Stimulated activated CD8-positive, alpha-beta memory T cell treated with anti-CD3 and anti-CD28 coated beads, Interleukin-12 subunit alpha, Interleukin-12 subunit beta, amount 100 ng/mL, for 24 hours (primary cell): Measurements from ENCODE around the gene TAGLN.

Experiments used
- DNase-seq: peaks from one replicate; pipeline ENCODE4 v3.0.0-alpha.2; 2020; ENCODE audit errors: extremely low read depth

Gene TAGLN

DNA sequence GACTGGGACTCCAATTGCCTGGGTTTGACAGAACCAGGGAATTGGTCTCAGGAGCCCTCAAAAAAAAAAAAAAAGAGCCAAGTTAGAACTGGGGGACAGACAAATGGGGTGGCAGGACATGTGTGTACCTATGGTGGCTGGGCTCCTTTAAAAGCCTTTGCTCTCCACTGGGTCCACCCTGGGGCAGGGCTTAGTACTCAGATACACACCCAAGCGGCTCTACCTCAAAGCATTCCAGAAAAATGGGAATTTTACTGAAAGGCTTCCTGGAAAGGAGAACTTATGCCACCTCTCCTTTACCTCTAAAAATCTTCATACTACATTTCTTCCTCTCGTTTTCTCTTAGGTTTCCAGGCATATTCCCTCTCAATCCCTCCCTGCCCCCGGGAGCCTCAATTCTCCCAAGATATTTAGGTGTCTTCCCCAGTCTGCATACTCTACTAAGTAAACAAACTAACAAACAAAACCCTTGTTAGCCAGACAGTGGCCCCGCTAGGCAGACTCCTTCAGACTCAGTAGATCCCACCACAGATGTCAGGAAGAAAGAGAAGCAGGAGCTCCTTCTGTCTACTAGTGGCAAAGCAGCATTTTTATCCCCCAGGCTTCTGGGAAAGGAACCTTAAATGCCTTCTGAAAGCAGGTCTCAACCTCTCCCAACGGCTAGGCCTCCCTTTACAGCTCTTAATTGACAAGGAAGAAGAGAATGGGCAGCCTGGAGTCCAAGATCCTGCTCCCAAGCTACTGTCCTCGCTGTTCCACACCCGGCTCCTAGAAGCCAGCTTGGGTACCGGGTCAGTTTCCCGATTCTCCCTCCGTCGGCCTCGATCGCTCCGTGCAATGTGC, 32.0 kb downstream of the TAGLN start:
- DNase-seq: no peak

DNA sequence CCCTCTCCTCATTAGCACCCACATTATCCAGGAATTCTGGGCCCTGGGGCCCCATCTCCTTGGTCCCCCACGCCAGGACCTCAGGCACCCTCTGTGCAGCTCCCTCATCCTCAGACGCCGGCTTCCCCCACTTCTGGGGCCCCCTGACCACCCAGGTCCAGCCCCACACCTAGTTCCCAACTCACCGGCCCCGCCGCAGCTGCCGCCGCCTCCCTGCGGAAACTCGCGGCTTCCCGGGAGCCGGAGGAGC, 32.6 kb downstream of the TAGLN start, which contains the start of gene PCSK7:
Gene PCSK7 (minus strand): TSS at position 232 of the 250 bp plus-strand sequence. CDS start 2,229 bp downstream, outside the sequence.
- DNase-seq: peak; percentile 27

DNA sequence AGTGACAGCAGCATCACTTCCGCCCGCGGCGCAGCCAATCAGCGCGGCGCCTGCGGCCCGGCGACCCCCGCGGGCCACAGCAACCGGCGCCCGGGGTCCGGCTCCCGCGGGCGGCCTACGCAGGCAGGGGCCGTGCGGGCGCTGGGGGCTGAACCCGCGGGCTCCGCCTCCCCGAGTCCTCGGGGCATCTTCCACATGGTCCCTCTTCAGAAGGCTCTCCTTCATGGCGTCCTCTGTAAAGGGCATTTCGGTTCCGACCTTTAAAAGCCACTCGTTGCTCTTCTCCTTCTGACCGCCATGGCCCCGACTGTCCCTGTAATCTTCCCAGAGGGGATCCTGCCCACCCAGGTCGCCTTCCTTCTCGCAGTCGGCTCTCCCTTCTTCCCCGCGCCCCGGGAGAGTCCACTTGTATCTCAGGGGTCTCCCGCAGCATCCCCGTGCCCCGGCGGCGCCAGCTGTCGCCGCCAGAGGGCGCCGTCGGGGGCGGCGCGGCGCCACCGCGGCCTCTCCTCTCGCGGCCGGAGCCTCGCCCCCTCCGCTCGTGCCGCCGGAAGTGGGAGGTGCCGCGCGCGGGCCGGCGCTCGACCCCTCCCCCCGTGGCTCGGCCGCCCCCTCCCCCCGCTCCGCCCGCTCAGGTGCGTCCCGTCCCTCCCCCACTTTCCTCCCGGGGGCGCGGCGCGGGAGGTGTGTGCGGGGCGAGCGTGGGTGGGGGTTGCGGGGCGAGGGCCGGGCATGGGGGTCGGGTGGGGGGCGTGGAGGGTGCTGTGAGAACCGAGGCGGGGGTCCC, 33.1 kb downstream of the TAGLN start, which contains the start of gene RNF214:
Gene RNF214 (plus strand): TSS at position 580 of the 787 bp plus-strand sequence. CDS start 1,602 bp downstream, outside the sequence.
- DNase-seq: peak; percentile 39

DNA sequence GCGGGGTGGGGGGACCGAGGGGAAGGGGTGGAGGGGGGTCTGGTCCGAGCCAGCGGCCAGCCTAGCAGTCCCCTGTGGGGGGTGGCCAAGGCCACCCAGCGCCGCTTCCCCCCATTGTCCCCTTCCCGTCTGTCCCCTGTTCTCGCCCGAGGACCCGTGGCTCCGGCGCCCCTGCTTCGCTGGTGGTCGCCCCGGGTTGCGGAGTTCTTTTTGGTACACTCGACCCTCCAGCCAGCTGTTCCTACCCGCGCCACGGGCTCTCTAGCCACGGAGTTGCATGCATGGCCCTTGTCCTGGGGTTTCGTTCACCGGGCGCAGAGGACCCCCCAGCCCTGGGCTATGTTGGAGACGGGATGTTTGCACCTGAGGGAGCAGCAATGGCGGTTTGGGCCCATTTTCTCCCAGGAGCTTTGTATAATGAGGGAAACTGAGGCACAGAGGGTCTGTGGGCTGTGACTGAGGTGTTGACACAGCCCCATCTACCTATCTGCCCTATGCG, 33.8 kb downstream of the TAGLN start:
- no peak for DNase-seq

DNA sequence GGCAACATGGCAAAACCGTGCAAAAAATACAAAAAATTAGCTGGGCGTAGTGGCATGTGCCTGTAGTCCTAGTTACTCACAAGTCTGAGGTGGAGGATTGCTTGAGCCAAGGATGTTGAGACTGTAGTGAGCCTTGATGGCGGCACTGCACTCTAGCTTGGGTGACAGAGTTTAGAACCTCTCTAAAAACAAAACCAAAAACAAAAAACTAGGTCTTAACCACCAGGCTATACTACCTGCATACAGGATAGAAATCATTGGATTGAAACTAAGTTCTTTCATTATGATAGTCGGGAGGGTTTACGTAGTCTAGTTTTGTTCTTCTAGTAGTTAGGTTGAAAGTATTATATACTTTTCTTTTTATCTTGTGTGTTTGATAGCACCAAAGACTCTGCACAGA, 39.1 kb downstream of the TAGLN start:
- DNase-seq: no peak

DNA sequence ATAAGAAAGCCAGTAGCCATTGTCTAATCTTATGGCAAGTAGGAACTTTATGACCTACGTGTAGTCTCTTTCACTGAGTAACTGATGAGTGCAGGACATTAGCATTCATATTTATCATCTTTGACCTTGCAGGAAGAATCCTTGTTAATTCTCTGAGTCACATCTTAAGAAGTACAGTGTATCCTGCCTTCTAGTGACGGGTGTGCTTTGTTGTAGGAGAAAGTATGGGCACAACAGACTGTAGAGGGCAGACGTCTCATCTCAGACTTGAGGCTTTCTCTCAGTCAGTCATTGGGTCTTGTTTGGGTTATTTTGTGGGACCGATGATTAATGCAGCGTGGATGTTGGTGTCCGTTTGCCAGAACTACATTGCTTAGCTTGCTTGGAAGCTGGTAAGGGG, 40.1 kb downstream of the TAGLN start:
- no peak for DNase-seq

DNA sequence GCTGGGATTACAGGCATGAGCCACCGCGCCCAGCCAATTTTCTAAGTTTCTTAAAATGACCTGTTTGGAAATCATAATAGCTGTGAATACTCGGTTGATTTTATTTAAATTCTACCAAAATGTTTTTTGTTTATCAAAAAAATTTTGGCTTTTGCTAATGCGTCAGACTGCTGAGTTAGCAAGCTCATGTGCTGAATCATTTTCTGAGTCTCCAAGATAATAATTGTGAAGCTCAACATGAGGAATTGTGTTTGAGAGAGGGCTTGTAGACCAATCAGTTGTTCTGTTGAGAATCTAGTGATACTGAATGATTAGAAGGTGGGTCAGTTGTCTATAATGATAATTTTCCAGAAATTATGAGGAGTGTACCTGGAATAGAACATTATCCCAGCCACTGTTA, 49.2 kb downstream of the TAGLN start:
- no peak for DNase-seq

DNA sequence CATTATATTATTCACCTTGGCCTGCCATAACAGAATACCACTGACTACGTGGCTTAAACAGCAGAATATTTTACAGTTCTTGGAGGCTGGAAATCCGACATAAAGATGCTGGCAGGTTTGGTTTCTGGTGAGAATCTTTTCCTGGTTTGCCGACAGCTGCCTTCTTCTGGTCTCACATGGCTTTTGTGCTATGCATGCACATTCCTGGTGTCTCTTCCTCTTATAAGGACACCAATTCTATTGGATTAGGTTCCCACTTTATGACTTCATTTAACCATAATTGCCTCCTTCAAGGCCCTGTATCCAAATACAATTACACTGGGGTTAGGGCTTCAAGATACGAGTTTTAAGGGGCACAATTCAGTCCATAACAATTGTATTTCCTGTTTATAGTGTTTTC, 50.4 kb downstream of the TAGLN start:
- DNase-seq: no peak

DNA sequence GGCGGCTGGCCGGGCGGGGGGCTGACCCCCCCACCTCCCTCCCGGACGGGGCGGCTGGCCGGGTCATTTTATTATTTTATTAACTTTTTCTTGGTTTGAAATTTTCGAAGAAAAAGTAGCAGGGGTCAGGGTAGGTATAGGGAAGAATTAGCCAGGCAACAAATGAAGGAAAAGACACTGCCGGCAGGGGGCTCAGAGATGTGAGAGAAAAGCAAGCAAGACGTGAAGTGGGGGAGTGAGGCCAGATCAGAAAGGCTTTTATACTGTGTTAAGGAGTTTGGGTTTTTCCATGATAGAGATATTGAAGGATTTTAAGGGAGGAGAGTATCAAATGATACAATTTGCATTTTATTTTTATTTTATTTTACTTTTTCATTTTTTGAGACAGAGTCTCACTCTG, 52.3 kb downstream of the TAGLN start:
- no peak for DNase-seq

DNA sequence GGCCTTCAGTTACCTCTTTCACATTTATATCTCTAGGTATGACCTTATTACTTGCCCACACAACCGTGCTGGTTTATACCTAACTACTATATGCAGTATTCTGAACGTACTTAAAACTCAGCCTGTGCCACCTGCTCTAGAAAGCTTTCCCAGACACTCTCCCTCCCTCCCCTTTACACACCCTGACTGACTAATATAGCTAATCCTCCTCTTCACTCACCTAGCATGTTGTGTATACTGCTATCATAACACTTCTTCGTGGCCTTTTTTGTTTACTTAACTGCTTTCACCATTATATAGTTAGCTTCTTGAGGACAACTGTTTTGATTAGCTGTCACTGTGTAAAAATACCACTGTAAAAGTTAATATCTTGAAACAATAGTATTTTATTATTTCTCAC, 56.8 kb downstream of the TAGLN start:
- DNase-seq: no peak

DNA sequence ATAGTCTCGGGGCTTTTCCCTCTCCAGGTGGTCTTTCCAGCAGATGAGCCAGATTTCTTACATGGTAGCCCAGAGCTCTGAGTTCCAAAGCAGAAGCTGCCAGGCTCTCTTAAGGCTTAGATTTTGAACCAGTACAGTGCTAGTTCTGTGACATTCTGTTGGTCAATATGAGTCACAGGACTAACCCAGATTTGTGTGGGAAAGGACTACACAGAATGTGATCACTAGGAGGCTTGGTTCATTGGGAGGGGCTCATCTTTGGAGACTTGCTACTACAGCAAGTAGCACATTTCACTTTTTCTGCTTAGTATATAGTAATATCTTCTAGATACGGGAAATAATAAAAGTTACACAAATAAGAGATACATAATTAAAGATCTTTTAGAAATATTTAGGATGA, 57.4 kb downstream of the TAGLN start:
- no peak for DNase-seq
